K562 (cell line): ENCODE data around the gene MOB3C. TPM values are rescaled to one million over a fixed set of nuclear protein-coding genes. Genes with fewer than 3 reads are reported as not detected.

Experiments used
- BCL6 ChIP-seq: fragments of 250-450 bp; sonication (Bioruptor Pico); IDR thresholded peaks from 2 replicates; pipeline ENCODE4 v1.4.0; 2020
- ELK1 ChIP-seq: sonication (generic); formaldehyde crosslinking; IDR thresholded peaks from 2 replicates; pipeline ENCODE4 v1.8.1; 2022; ENCODE audit warnings: missing genetic modification reagents
- EP300 ChIP-seq: IDR thresholded peaks from 2 replicates; pipeline ENCODE4 v1.6.1; 2012; ENCODE audit warnings: low read length, improper control_type of control experiment
- KDM1A ChIP-seq, 2 experiments: fragments of 450-650 bp; IDR thresholded peaks; 2 replicates each; pipeline ENCODE4 v1.6.1; 2016; ENCODE audit warnings: mild to moderate bottlenecking in 2 of 2
- NKRF ChIP-seq: fragments of 450-650 bp; IDR thresholded peaks from 2 replicates; pipeline ENCODE4 v1.6.1; 2016; ENCODE audit warnings: borderline replicate concordance
- POLR3A ChIP-seq: IDR thresholded peaks from 2 replicates; pipeline ENCODE4 v1.6.1; 2011; ENCODE audit warnings: borderline replicate concordance, mild to moderate bottlenecking, moderate library complexity; ENCODE audit not compliant: insufficient read length, insufficient read depth; ENCODE audit errors: extremely low read depth
- RB1 ChIP-seq: fragments of 450-650 bp; IDR thresholded peaks from 2 replicates; pipeline ENCODE4 v1.6.1; 2017; ENCODE audit warnings: low read depth, mild to moderate bottlenecking
- RCOR1 ChIP-seq, 2 experiments: IDR thresholded peaks; 2 replicates each; pipeline ENCODE4 v1.6.1; 2012; ENCODE audit warnings: low read depth in 2 of 2, low read length in 2 of 2, borderline replicate concordance in 1 of 2, improper control_type of control experiment in 1 of 2
- RFX5 ChIP-seq: IDR thresholded peaks from 2 replicates; pipeline ENCODE4 v1.6.1; 2011; ENCODE audit warnings: low read depth, mild to moderate bottlenecking, improper control_type of control experiment, low read length
- SFPQ ChIP-seq: fragments of 200-400 bp; formaldehyde crosslinking; IDR thresholded peaks from 2 replicates; pipeline ENCODE4 v1.6.1; 2017; ENCODE audit warnings: mild to moderate bottlenecking, low read depth, low read length, moderate library complexity
- STAG1 ChIP-seq: sonication (generic); formaldehyde crosslinking; IDR thresholded peaks from 2 replicates; pipeline ENCODE4 v1.5.0; 2020; ENCODE audit warnings: missing genetic modification reagents, borderline replicate concordance
- ZNF518B ChIP-seq: fragments of 250-450 bp; sonication (Bioruptor Pico); IDR thresholded peaks from 2 replicates; pipeline ENCODE4 v1.5.0; 2021; ENCODE audit warnings: mild to moderate bottlenecking, moderate library complexity
- ZNF592 ChIP-seq: fragments of 450-650 bp; IDR thresholded peaks from 2 replicates; pipeline ENCODE4 v1.6.1; 2017; ENCODE audit warnings: antibody characterized with exemption, mild to moderate bottlenecking
- polyA plus RNA-seq, 8 experiments: library from polyadenylated mRNA; depleted of rRNA in 4 of 8; stranded (reverse) in 5 of 8; unstranded in 3 of 8; fragments of >200 nt; fragmentation: Nextera tagmentation in 2 of 8; fragmentation: Illumina TruSeq in 1 of 8; extraction: Ambion mirVana in 2 of 8; extraction: Trizol in 1 of 8; gene quantifications; 2 replicates each; pipeline versions ENCODE4 v1.2.1 to v1.2.3, GENCODE V29; 2011 to 2014; ENCODE audit warnings: inconsistent platforms in 1 of 8, missing spikeins in 1 of 8
- total RNA-seq, 7 experiments: library from RNA; depleted of rRNA in 6 of 7; stranded (reverse); fragments of >200 nt in 6 of 7; fragmentation: Illumina TruSeq in 2 of 7; extraction: Trizol in 2 of 7; gene quantifications; 2 replicates each; pipeline versions ENCODE4 v1.2.1 to v1.2.3, GENCODE V29; 2011 to 2021; ENCODE audit warnings: low replicate concordance in 1 of 7

Gene MOB3C
- total and polyA plus RNA-seq, 9 of the 15 experiments (the other 6 are each of a cell fraction or from before 2014, with no cell fraction given): 1.0 to 7.5 (median 3.7) TPM

GRCh38 chr1:46616277-46617107, at the start of gene MOB3C (continued):
- TF ChIP-seq ZNF592 (peak; percentile 55; the same call in 1 of the 2 replicates), NKRF (0 out of 2 replicates have a peak, but pooled peaks have one; percentile 42), KDM1A (IDR thresholded peaks at IDR 0.05) (no peak), EP300 (no peak), STAG1 (no peak), ELK1 (no peak), POLR3A (no peak), RCOR1 (IDR thresholded peaks at IDR 0.05; ENCODE audit: borderline replicate concordance in 1 of 2, low read depth in 2 of 2, low read length in 2 of 2) (peak in 1 of 2 experiments; percentile 61; a peak in 2 of 4 replicates), RB1 (peak; percentile 60; the same call in 1 of the 2 replicates), BCL6 (no peak), RFX5 (no peak), ZNF518B (CRISPR knock-in tag) (no peak), SFPQ (no peak)
